ENCODE data around the gene NKTR. TPM values are rescaled to one million over a fixed set of nuclear protein-coding genes. Genes with fewer than 3 reads are reported as not detected.

The NKTR gene
- total RNA-seq, 1 donor from 2014 or later = 70.3 TPM

GRCh38 chr3:42688016-42688415 lies 87.5 kb downstream of the NKTR start:
- H2AFZ ChIP-seq (ENCODE audit: low read depth, low read length) = no peak overlapping the region
- Mint-ChIP-seq H3K4me3 (ENCODE audit: unreplicated experiment) (no peak overlapping the region), H3K36me3 (ENCODE audit: low read depth, unreplicated experiment) (no peaks in the 10 kb centered on the region), H3K27me3 (ENCODE audit: low read depth, unreplicated experiment) (peaks cover 36% of the 10 kb centered on the region), H3K9me3 (ENCODE audit: unreplicated experiment) (no peaks in the 10 kb centered on the region), H3K27ac (ENCODE audit: unreplicated experiment) (no peak overlapping the region), H3K4me1 (ENCODE audit: low read depth, unreplicated experiment) (peaks cover 7% of the 10 kb centered on the region)
- H4K20me1 ChIP-seq (ENCODE audit: insufficient read depth, low read length) = no peaks in the 10 kb centered on the region
- H3K27me3 ChIP-seq (ENCODE audit: insufficient read depth, low read length) = peaks cover 23% of the 10 kb centered on the region
- peaks cover 4% of the 10 kb centered on the region for H3K9me3 ChIP-seq (ENCODE audit: insufficient read depth, low read depth, low read length)
- FAIRE-seq (no peak), DNase-seq (ENCODE audit: low read depth) (no peak)
- TF ChIP-seq EZH2 (IDR thresholded peaks at IDR 0.05; ENCODE audit: insufficient read depth, low read length) = no peak
- no peak for TF ChIP-seq CTCF (IDR thresholded peaks at IDR 0.05; ENCODE audit: insufficient read depth, low read depth, low read length)
- H3K4me2 ChIP-seq (ENCODE audit: low read length) = no peak overlapping the region
- H3K79me2 ChIP-seq (ENCODE audit: insufficient read depth, low read length) = no peaks in the 10 kb centered on the region
- peaks cover 6% of the 10 kb centered on the region for H3K4me1 ChIP-seq (ENCODE audit: insufficient read depth, low read length)
- no peak overlapping the region for H3K4me3 ChIP-seq (ENCODE audit: insufficient read depth, low read depth, low read length)
- no peak overlapping the region for H3K27ac ChIP-seq (ENCODE audit: low read depth, low read length)
- no peaks in the 10 kb centered on the region for H3K36me3 ChIP-seq (ENCODE audit: insufficient read depth, low read length)
- H3K9ac ChIP-seq (ENCODE audit: low read length) = no peak overlapping the region

- H3K27me3 Mint-ChIP-seq (ENCODE audit: low read depth, unreplicated experiment) = peaks cover 36% of the 10 kb centered on the region
- no peak overlapping the region for H3K4me2 ChIP-seq (ENCODE audit: low read length)
- no peak overlapping the region for H3K27ac ChIP-seq (ENCODE audit: low read depth, low read length)
- H3K9me3 Mint-ChIP-seq (ENCODE audit: unreplicated experiment) = no peaks in the 10 kb centered on the region
- H4K20me1 ChIP-seq (ENCODE audit: insufficient read depth, low read length) = no peaks in the 10 kb centered on the region
- H2AFZ ChIP-seq (ENCODE audit: low read depth, low read length) = no peak overlapping the region
- H3K27ac Mint-ChIP-seq (ENCODE audit: unreplicated experiment) = no peak overlapping the region
- no peaks in the 10 kb centered on the region for H3K36me3 Mint-ChIP-seq (ENCODE audit: low read depth, unreplicated experiment)
- peaks cover 24% of the 10 kb centered on the region for H3K27me3 ChIP-seq (ENCODE audit: insufficient read depth, low read length)
- FAIRE-seq (no peak), DNase-seq (ENCODE audit: low read depth) (no peak)
- no peaks in the 10 kb centered on the region for H3K36me3 ChIP-seq (ENCODE audit: insufficient read depth, low read length)
- no peak overlapping the region for H3K9ac ChIP-seq (ENCODE audit: low read length)
- H3K9me3 ChIP-seq (ENCODE audit: insufficient read depth, low read depth, low read length) = peaks cover 4% of the 10 kb centered on the region
- H3K4me1 Mint-ChIP-seq (ENCODE audit: low read depth, unreplicated experiment) = peaks cover 7% of the 10 kb centered on the region
- no peak overlapping the region for H3K4me3 ChIP-seq (ENCODE audit: insufficient read depth, low read depth, low read length)
- no peak overlapping the region for H3K4me3 Mint-ChIP-seq (ENCODE audit: unreplicated experiment)
- H3K79me2 ChIP-seq (ENCODE audit: insufficient read depth, low read length) = no peaks in the 10 kb centered on the region
- peaks cover 6% of the 10 kb centered on the region for H3K4me1 ChIP-seq (ENCODE audit: insufficient read depth, low read length)
- TF ChIP-seq CTCF (IDR thresholded peaks at IDR 0.05; ENCODE audit: insufficient read depth, low read depth, low read length) = no peak
- no peak for TF ChIP-seq EZH2 (IDR thresholded peaks at IDR 0.05; ENCODE audit: insufficient read depth, low read length)
Observed at GRCh38 chr3:42688487-42689420, 88.3 kb downstream of the NKTR start.
